Measurements from ENCODE around the gene GIPC3. TPM values are rescaled to one million over a fixed set of nuclear protein-coding genes. Genes with fewer than 3 reads are reported as not detected.
A peak's percentile ranks its signal among the peaks of the same experiment; 100 is the strongest.

The GIPC3 gene
- total RNA-seq, 1 experiment from 2014 or later = 0.34 TPM

DNA sequence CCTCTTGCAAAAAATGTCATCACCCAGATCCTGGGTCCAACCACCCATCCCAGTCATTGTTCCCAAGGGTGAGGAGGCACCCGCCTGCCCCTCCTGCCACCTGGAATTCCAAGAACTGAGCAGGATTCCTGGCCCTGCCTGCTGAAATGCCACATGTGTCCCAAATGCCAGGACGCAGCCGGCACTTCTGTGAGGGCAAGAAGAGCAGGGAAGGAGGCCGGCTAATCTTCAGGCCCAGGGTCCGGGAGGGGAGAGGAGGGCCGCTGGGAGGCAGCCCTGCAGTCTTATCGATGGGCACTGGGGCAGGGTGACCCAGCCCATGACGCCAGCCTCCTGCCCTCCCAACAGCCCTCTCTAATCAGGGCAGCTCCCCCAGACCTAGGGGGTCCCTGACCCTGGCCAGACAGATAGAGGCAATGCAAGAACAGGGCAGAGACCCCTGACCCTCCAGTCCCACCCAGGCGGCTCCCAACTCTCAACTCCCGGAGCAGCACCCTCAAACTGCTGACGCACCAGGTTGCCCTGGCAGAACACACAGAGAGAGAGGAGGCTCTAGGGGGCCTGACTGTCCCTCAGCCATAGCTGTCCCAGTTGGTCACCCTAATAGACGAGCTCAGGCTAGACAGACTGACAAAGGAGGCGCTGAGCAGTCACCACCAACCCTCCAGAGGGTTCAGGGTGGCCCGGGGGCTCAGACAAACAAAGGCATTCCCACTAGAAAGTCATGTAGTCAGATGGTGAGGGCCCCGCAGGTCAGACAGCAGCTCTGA lies 29.4 kb upstream of the GIPC3 start:
- no TSS peak for BruUV-seq (replicated peaks)
- Histone ChIP-seq H3K27ac (ENCODE audit: low read depth, low read length, poor library complexity, severe bottlenecking) (no peak overlapping the region), H3K27me3 (replicated peaks; ENCODE audit: insufficient read depth, low read depth, low read length, poor library complexity) (no peaks in the 10 kb centered on the region), H3K36me3 (ENCODE audit: insufficient read depth, low read length, poor library complexity, severe bottlenecking) (no peaks in the 10 kb centered on the region), H3K4me1 (ENCODE audit: insufficient read depth, low read length, poor library complexity, severe bottlenecking) (peaks cover 16% of the 10 kb centered on the region), H3K4me3 (ENCODE audit: low read depth, low read length, poor library complexity, severe bottlenecking) (peak overlapping the region; percentile 92), H3K9me3 (ENCODE audit: low read depth, low read length, poor library complexity, severe bottlenecking) (no peaks in the 10 kb centered on the region)
- TF ChIP-seq, protein P1, sequence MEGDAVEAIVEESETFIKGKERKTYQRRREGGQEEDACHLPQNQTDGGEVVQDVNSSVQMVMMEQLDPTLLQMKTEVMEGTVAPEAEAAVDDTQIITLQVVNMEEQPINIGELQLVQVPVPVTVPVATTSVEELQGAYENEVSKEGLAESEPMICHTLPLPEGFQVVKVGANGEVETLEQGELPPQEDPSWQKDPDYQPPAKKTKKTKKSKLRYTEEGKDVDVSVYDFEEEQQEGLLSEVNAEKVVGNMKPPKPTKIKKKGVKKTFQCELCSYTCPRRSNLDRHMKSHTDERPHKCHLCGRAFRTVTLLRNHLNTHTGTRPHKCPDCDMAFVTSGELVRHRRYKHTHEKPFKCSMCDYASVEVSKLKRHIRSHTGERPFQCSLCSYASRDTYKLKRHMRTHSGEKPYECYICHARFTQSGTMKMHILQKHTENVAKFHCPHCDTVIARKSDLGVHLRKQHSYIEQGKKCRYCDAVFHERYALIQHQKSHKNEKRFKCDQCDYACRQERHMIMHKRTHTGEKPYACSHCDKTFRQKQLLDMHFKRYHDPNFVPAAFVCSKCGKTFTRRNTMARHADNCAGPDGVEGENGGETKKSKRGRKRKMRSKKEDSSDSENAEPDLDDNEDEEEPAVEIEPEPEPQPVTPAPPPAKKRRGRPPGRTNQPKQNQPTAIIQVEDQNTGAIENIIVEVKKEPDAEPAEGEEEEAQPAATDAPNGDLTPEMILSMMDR (conservative IDR thresholded peaks at IDR 0.05; ENCODE audit: low read depth, low read length) = no peak
- TF ChIP-seq EZH2 (IDR thresholded peaks at IDR 0.05; ENCODE audit: borderline replicate concordance, low read depth, low read length, poor library complexity, severe bottlenecking) = no peak
- no peak for DNase-seq (ENCODE audit: low spot score)
- intact Hi-C loops (cut with micrococcal nuclease; ENCODE audit: unreplicated experiment) = no loop called here
- CTCF ChIA-PET = interaction anchor here (1.1 kb wide), 1 partner anchor 11 kb away, joined by 5 read pairs; no protein-coding TSS in a partner anchor
- POLR2A ChIA-PET (ENCODE audit: low non-redundant PET) = no interaction called here

DNA sequence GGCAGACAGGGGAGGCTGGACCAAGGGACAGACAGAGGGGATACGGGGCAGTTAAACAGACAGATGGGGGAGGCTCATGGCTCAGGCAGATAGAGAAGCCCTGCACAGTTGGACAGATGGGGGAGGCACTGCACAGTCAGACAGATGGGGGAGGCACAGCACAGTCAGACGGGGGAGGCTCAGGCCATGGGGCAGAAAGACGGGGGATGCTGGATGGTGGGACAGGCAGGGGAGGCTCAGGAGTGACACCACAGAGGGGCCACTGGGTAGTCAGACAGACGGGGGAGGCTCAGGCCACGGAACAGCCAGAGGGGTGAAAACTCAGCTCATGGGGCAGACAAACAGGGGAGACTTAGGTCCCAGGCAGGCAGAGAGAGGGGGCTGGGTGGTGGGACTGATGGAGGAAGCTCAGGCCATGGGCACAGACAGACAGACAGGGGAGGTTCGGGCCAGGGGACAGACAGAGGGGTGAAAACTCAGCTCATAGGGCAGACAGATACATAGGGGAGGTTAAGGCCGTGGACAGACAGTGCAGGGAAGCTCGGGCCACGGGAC lies 28.8 kb upstream of the GIPC3 start:
- H3K27ac ChIP-seq (ENCODE audit: low read depth, low read length, poor library complexity, severe bottlenecking) = peak overlapping the region; percentile 70
- H3K27me3 ChIP-seq (replicated peaks; ENCODE audit: insufficient read depth, low read depth, low read length, poor library complexity) = no peaks in the 10 kb centered on the region
- peaks cover 16% of the 10 kb centered on the region for H3K4me1 ChIP-seq (ENCODE audit: insufficient read depth, low read length, poor library complexity, severe bottlenecking)
- no TSS peak for BruUV-seq (replicated peaks)
- POLR2A ChIA-PET (ENCODE audit: low non-redundant PET) = no interaction called here
- intact Hi-C loops (cut with micrococcal nuclease; ENCODE audit: unreplicated experiment) = no loop called here
- H3K4me3 ChIP-seq (ENCODE audit: low read depth, low read length, poor library complexity, severe bottlenecking) = peak overlapping the region; percentile 92
- DNase-seq (ENCODE audit: low spot score) = no peak
- H3K9me3 ChIP-seq (ENCODE audit: low read depth, low read length, poor library complexity, severe bottlenecking) = no peaks in the 10 kb centered on the region
- H3K36me3 ChIP-seq (ENCODE audit: insufficient read depth, low read length, poor library complexity, severe bottlenecking) = no peaks in the 10 kb centered on the region
- CTCF ChIA-PET = interaction anchor here (1.1 kb wide), 1 partner anchor 12 kb away, joined by 5 read pairs; no protein-coding TSS in a partner anchor
- TF ChIP-seq, protein P1 (conservative IDR thresholded peaks at IDR 0.05; ENCODE audit: low read depth, low read length) = no peak
- no peak for TF ChIP-seq EZH2 (IDR thresholded peaks at IDR 0.05; ENCODE audit: borderline replicate concordance, low read depth, low read length, poor library complexity, severe bottlenecking)

DNA sequence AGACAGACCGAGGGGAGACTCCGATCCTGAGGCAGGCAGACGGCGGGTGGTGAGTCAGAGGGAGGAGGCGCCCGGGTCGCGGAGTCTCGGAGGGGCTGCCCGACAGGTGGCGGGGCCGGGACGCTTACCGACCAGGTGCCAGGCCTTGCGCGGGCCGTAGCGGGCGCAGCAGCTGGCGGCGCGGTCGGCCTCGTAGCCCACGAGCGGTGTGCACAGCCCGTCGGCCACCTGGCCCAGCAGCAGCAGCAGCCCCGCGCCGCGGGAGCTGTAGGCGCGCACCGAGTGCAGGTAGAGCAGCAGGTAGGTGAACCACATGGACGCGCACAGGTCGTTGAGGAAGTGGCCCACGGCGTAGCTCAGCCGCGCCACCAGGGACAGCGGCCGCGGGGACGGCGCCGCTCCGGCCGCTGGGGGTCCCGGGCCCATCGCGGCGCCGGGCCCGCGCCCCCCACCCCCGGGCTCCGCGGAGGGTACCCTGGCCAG lies 28.3 kb upstream of the GIPC3 start:
- TF ChIP-seq, protein P1 (conservative IDR thresholded peaks at IDR 0.05; ENCODE audit: low read depth, low read length) = no peak
- TF ChIP-seq EZH2 (IDR thresholded peaks at IDR 0.05; ENCODE audit: borderline replicate concordance, low read depth, low read length, poor library complexity, severe bottlenecking) = no peak
- Histone ChIP-seq H3K4me3 (ENCODE audit: low read depth, low read length, poor library complexity, severe bottlenecking) (peak overlapping the region; percentile 92), H3K4me1 (ENCODE audit: insufficient read depth, low read length, poor library complexity, severe bottlenecking) (peaks cover 16% of the 10 kb centered on the region), H3K9me3 (ENCODE audit: low read depth, low read length, poor library complexity, severe bottlenecking) (no peaks in the 10 kb centered on the region), H3K27ac (ENCODE audit: low read depth, low read length, poor library complexity, severe bottlenecking) (peak overlapping the region; percentile 70), H3K27me3 (replicated peaks; ENCODE audit: insufficient read depth, low read depth, low read length, poor library complexity) (no peaks in the 10 kb centered on the region), H3K36me3 (ENCODE audit: insufficient read depth, low read length, poor library complexity, severe bottlenecking) (no peaks in the 10 kb centered on the region)
- intact Hi-C loops (cut with micrococcal nuclease; ENCODE audit: unreplicated experiment) = no loop called here
- POLR2A ChIA-PET (ENCODE audit: low non-redundant PET) = no interaction called here
- DNase-seq (ENCODE audit: low spot score) = no peak
- BruUV-seq (replicated peaks) = no TSS peak
- CTCF ChIA-PET = interaction anchor here (0.5 to 1.1 kb wide), 2 partner anchors 12 to 124 kb away, joined by 5 read pairs; no protein-coding TSS in a partner anchor
